Heart left ventricle (tissue), 13 donors: Measurements from ENCODE around the gene POLR1C.

Source experiments
- POLR2A ChIP-seq, 2 donors: fragments of 450-650 bp; IDR thresholded peaks; one replicate each; pipeline ENCODE4 v1.6.1; 2017; ENCODE audit warnings: antibody characterized with exemption in 2 of 2, mild to moderate bottlenecking in 2 of 2, moderate library complexity in 2 of 2
- TF ChIP-seq, protein P1 (sequence below), 12 donors: fragments of 200-600 bp; sonication (generic) in 4 of 12; IDR thresholded peaks; one replicate each; pipeline versions ENCODE4 v1.5.0 to v1.8.0; 2018 to 2022; ENCODE audit warnings: antibody characterized with exemption in 12 of 12, mild to moderate bottlenecking in 5 of 12
- donor health status: ischemic (EF 13 %, LVEDD 7.1; RV severe dilation, severe dysfunction).
- donor health status: DM: no; HTN: yes; CAD: no.
- donor health status: DM: no; HTN: no; CAD: no.
- donor health status: ischemic (EF 25% LVEDD 6.9; RV normal size, moderate dysfunction).
- donor health status: ischemic (EF 25% LVEDD 5.7; RV mildly dilated, moderate dysfunction).
- donor health status: ischemic (EF 35%, LVEDD 5.7; RV mildly dilated, moderate dysfunction).
- donor health status: nonischemic (EF 11% LVEDD 7.7; RV severe dilation, severe dysfunction).
- donor health status: DM: yes; HTN: yes; CAD: no.
- donor health status: PGD.
- donor health status: ischemic (EF 29% LVEDD 5.4; RV normal size, mild dysfunction).
- donor health status: nonischemic (EF 23%, LVEDD 6.1; RV moderate dilation, normal function).

DNA sequence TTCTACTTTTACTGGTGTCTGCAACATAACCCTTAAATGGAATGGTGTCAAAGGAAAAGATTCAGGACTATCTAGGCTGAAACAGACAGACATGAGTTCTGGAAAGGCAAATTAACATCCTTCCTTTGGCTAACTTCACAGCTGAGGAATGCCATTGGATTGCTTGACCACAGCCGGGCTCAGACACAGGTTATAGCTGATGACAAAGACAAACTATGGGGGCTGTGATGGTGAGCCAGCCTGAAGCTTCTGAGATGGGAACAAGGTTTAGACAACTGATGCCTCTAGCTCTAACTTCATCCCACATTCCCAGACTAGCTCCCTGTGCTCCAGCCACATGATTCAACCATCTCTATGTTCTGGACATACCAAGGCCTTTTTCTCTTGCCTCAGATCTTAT is 15.3 kb downstream of the POLR1C start:
- TF ChIP-seq, protein P1, sequence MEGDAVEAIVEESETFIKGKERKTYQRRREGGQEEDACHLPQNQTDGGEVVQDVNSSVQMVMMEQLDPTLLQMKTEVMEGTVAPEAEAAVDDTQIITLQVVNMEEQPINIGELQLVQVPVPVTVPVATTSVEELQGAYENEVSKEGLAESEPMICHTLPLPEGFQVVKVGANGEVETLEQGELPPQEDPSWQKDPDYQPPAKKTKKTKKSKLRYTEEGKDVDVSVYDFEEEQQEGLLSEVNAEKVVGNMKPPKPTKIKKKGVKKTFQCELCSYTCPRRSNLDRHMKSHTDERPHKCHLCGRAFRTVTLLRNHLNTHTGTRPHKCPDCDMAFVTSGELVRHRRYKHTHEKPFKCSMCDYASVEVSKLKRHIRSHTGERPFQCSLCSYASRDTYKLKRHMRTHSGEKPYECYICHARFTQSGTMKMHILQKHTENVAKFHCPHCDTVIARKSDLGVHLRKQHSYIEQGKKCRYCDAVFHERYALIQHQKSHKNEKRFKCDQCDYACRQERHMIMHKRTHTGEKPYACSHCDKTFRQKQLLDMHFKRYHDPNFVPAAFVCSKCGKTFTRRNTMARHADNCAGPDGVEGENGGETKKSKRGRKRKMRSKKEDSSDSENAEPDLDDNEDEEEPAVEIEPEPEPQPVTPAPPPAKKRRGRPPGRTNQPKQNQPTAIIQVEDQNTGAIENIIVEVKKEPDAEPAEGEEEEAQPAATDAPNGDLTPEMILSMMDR (IDR thresholded peaks at IDR 0.05): no peak
- no peak for TF ChIP-seq POLR2A (IDR thresholded peaks at IDR 0.05)
